ENCODE results near the gene GNG12. TPM values are rescaled to one million over a fixed set of nuclear protein-coding genes. Genes with fewer than 3 reads are reported as not detected.

GNG12 gene
- total and polyA plus RNA-seq, 2 donors (not counting 1 experiment from before 2014, with no cell fraction given), result not detected

DNA sequence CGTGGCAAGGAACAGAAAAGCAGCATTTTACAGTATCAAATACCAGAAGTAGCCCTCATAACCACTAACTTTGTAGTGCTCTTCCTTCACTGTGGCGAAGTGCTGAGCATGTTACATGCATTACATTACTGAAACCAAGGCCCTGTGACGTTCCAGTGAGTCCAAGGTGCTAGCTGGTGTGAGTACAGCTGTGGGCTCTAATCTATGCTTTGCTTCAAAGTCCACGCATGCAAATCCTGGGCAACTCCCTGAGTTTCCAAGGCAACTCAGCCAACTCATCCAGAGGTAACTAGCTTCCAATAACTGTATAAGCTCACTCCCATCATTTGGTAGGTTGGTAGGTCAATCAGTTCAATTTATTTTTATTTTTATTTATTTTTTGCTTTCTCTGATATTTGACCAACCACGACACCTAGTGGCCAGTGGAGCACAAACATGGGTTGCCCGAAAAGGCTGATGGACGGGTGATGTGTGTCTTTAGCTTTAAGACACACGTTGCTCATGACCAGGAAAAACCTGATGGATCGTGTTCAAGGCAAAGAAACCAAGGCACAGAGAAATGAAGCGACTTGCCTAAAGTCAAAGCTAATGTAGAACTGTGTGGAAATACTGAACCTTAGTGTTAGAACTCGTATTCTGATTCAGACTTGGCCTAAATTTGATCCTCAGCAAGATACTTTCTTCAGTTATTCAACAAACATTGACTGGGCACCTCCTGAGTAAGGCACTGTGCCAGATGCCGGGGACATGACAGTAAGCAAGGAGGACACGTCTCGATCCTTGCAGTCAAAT, 73.0 kb downstream of the GNG12 start:
- Histone ChIP-seq H3K4me2 (replicated peaks; ENCODE audit: low read depth, low read length, poor library complexity, severe bottlenecking) (no peak overlapping the region), H3K9ac (ENCODE audit: low read length) (no peak overlapping the region), H3K36me3 (replicated peaks in 1 of 2; ENCODE audit: control extremely low read depth in 1 of 2, control insufficient read depth in 1 of 2, extremely low read depth in 1 of 2, insufficient read depth in 2 of 2, low read length in 1 of 2) (no peaks in the 10 kb centered on the region), H3K27me3 (replicated peaks in 1 of 4; ENCODE audit: control extremely low read depth in 1 of 4, control insufficient read depth in 3 of 4, insufficient read depth in 4 of 4, low read length in 3 of 4) (peaks cover 0 to 17% (median 10%) of the 10 kb centered on the region in 4 experiments), H3K79me2 (ENCODE audit: control insufficient read depth, insufficient read depth, low read length) (no peaks in the 10 kb centered on the region), H3K27ac (ENCODE audit: low read length in 2 of 2) (no peak overlapping the region), H3K9me3 (ENCODE audit: control extremely low read depth in 1 of 3, control insufficient read depth in 2 of 3, insufficient read depth in 1 of 3, low read length in 2 of 3) (no peaks in the 10 kb centered on the region), H2AFZ (ENCODE audit: insufficient read depth, low read depth, low read length, poor library complexity, severe bottlenecking) (no peak overlapping the region), H3K4me1 (ENCODE audit: control insufficient read depth in 2 of 2, insufficient read depth in 2 of 2, low read length in 2 of 2) (peaks cover 5 to 9% of the 10 kb centered on the region in 2 donors), H4K20me1 (ENCODE audit: control insufficient read depth, insufficient read depth, low read length, poor library complexity, severe bottlenecking) (no peaks in the 10 kb centered on the region), H3K4me3 (ENCODE audit: control extremely low read depth in 1 of 5, extremely low read depth in 1 of 5, insufficient read depth in 1 of 5, low read depth in 2 of 5, low read length in 4 of 5) (no peak overlapping the region)
- ATAC-seq (ENCODE audit: low read depth), result peak; percentile 75
- 20% methylated on average over 8 of the region's 14 CpGs for WGBS (ENCODE audit: insufficient coverage)
- peaks cover 11% of the 10 kb centered on the region for H3K4me1 Mint-ChIP-seq
- DNase-seq, result peak; percentile 69
- H3K27me3 Mint-ChIP-seq, result peaks cover 24% of the 10 kb centered on the region
- ChIA-PET POLR2A (no interaction called here), CTCF (interaction anchor here (0.6 to 9.3 kb wide), 52 partner anchors 8 to 764 kb away, joined by 3 to 289 read pairs (median 4); partner anchors contain the start of gene GADD45A)
- H3K9me3 Mint-ChIP-seq (ENCODE audit: insufficient read depth), result no peaks in the 10 kb centered on the region
- intact Hi-C loops (cut with micrococcal nuclease), result loop anchor here (1.0 to 5.0 kb wide), 4 partner anchors 73 to 527 kb away; partner anchors contain the start of gene GADD45A
- TF ChIP-seq, protein P1, sequence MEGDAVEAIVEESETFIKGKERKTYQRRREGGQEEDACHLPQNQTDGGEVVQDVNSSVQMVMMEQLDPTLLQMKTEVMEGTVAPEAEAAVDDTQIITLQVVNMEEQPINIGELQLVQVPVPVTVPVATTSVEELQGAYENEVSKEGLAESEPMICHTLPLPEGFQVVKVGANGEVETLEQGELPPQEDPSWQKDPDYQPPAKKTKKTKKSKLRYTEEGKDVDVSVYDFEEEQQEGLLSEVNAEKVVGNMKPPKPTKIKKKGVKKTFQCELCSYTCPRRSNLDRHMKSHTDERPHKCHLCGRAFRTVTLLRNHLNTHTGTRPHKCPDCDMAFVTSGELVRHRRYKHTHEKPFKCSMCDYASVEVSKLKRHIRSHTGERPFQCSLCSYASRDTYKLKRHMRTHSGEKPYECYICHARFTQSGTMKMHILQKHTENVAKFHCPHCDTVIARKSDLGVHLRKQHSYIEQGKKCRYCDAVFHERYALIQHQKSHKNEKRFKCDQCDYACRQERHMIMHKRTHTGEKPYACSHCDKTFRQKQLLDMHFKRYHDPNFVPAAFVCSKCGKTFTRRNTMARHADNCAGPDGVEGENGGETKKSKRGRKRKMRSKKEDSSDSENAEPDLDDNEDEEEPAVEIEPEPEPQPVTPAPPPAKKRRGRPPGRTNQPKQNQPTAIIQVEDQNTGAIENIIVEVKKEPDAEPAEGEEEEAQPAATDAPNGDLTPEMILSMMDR (IDR thresholded peaks at IDR 0.05), result peak; percentile 95
- no peak for TF ChIP-seq EZH2 (IDR thresholded peaks at IDR 0.05; ENCODE audit: borderline replicate concordance, insufficient read depth, low read depth, low read length, poor library complexity, severe bottlenecking)
- H3K4me3 Mint-ChIP-seq, result no peak overlapping the region
- H3K27ac Mint-ChIP-seq, result no peak overlapping the region

DNA sequence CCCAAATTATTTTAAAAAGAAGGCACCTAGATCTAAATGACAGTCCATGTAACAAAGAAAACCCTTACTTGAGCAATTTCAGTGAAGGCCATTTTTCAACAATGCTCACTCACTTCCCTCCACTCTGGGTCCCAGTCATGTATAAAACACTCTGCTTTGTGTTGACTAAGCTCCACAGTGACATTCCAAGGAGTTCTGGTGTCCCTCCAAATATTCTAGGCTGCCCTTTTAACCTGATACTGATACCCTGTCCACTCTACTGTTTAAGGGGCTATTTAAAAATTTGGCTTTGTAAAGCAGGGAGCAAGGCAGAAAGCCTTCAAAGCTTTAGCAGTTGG, 73.6 kb downstream of the GNG12 start:
- H3K9me3 Mint-ChIP-seq (ENCODE audit: insufficient read depth), result no peaks in the 10 kb centered on the region
- no peaks in the 10 kb centered on the region for H3K79me2 ChIP-seq (ENCODE audit: control insufficient read depth, insufficient read depth, low read length)
- peaks cover 7 to 14% of the 10 kb centered on the region in 2 donors for H3K4me1 ChIP-seq (ENCODE audit: control insufficient read depth in 2 of 2, insufficient read depth in 2 of 2, low read length in 2 of 2)
- no peaks in the 10 kb centered on the region for H4K20me1 ChIP-seq (ENCODE audit: control insufficient read depth, insufficient read depth, low read length, poor library complexity, severe bottlenecking)
- intact Hi-C loops (cut with micrococcal nuclease), result loop anchor here (1.0 to 5.0 kb wide), 4 partner anchors 72 to 527 kb away; partner anchors contain the start of gene GADD45A
- no peak overlapping the region for H3K4me3 Mint-ChIP-seq
- no peak overlapping the region for H3K4me2 ChIP-seq (replicated peaks; ENCODE audit: low read depth, low read length, poor library complexity, severe bottlenecking)
- H3K9ac ChIP-seq (ENCODE audit: low read length), result no peak overlapping the region
- no peak for DNase-seq
- peaks cover 16% of the 10 kb centered on the region for H3K4me1 Mint-ChIP-seq
- ChIA-PET CTCF (interaction anchor here (0.7 to 9.3 kb wide), 39 partner anchors 8 to 764 kb away, joined by 3 to 289 read pairs (median 5); partner anchors contain the start of gene GADD45A), POLR2A (no interaction called here)
- H3K27ac Mint-ChIP-seq, result no peak overlapping the region
- no peaks in the 10 kb centered on the region for H3K36me3 ChIP-seq (replicated peaks in 1 of 2; ENCODE audit: control extremely low read depth in 1 of 2, control insufficient read depth in 1 of 2, extremely low read depth in 1 of 2, insufficient read depth in 2 of 2, low read length in 1 of 2)
- no peaks in the 10 kb centered on the region for H3K9me3 ChIP-seq (ENCODE audit: control extremely low read depth in 1 of 3, control insufficient read depth in 2 of 3, insufficient read depth in 1 of 3, low read length in 2 of 3)
- H3K27me3 ChIP-seq (replicated peaks in 1 of 4; ENCODE audit: control extremely low read depth in 1 of 4, control insufficient read depth in 3 of 4, insufficient read depth in 4 of 4, low read length in 3 of 4), result peaks cover 0 to 13% (median 8%) of the 10 kb centered on the region in 4 experiments
- peaks cover 22% of the 10 kb centered on the region for H3K27me3 Mint-ChIP-seq
- no peak for ATAC-seq (ENCODE audit: low read depth)
- no peak overlapping the region for H3K4me3 ChIP-seq (ENCODE audit: control extremely low read depth in 1 of 5, extremely low read depth in 1 of 5, insufficient read depth in 1 of 5, low read depth in 2 of 5, low read length in 4 of 5)
- TF ChIP-seq, protein P1 (IDR thresholded peaks at IDR 0.05), result no peak
- no peak for TF ChIP-seq EZH2 (IDR thresholded peaks at IDR 0.05; ENCODE audit: borderline replicate concordance, insufficient read depth, low read depth, low read length, poor library complexity, severe bottlenecking)
- H3K27ac ChIP-seq (ENCODE audit: low read length in 2 of 2), result no peak overlapping the region
- H2AFZ ChIP-seq (ENCODE audit: insufficient read depth, low read depth, low read length, poor library complexity, severe bottlenecking), result no peak overlapping the region
